ENCODE measurements around the gene IGF2BP2. TPM values are rescaled to one million over a fixed set of nuclear protein-coding genes. Genes with fewer than 3 reads are reported as not detected.

IGF2BP2 gene
- total and polyA plus RNA-seq, 8 donors: 4.0 to 303 (median 29.0) TPM

GRCh38 chr3:185605566-185605965, 219.3 kb downstream of the IGF2BP2 start:
- no peak for TF ChIP-seq POLR2A (IDR thresholded peaks at IDR 0.05)
- TF ChIP-seq POLR2AphosphoS5 (IDR thresholded peaks at IDR 0.05): no peak
- TF ChIP-seq CTCF (IDR thresholded peaks at IDR 0.05): no peak
- no peak for TF ChIP-seq EP300 (IDR thresholded peaks at IDR 0.05)
- no peak for DNase-seq
- no peaks in the 10 kb centered on the region for H3K27me3 ChIP-seq
- H3K4me1 ChIP-seq: no peaks in the 10 kb centered on the region
- peaks cover 63 to 100% (median 98%) of the 10 kb centered on the region in 4 donors for H3K36me3 ChIP-seq
- intact Hi-C loops (cut with DNase I; ENCODE audit: low total_unique reads): no loop called here
- H3K9me3 ChIP-seq: no peaks in the 10 kb centered on the region
- no peak overlapping the region for H3K4me3 ChIP-seq
- no peak overlapping the region for H3K27ac ChIP-seq

GRCh38 chr3:185595526-185595925, 229.3 kb downstream of the IGF2BP2 start:
- WGBS, 5 donors: 79 to 94% (median 90%) methylated on average over 4 of the region's 4 CpGs

GRCh38 chr3:185594073-185594472, 230.8 kb downstream of the IGF2BP2 start:
- DNase-seq: no peak
- Histone ChIP-seq H3K27ac (no peak overlapping the region), H3K27me3 (no peaks in the 10 kb centered on the region), H3K9me3 (no peaks in the 10 kb centered on the region), H3K4me1 (peaks cover 0 to 13% (median 6%) of the 10 kb centered on the region in 4 donors), H3K36me3 (peaks cover 6 to 90% (median 82%) of the 10 kb centered on the region in 4 donors), H3K4me3 (no peak overlapping the region)
- 70 to 81% (median 76%) methylated on average over 3 of the region's 3 CpGs for WGBS, 5 donors
- intact Hi-C loops (cut with DNase I; ENCODE audit: low total_unique reads): no loop called here
- TF ChIP-seq POLR2AphosphoS5 (IDR thresholded peaks at IDR 0.05) (no peak), POLR2A (IDR thresholded peaks at IDR 0.05) (no peak), CTCF (IDR thresholded peaks at IDR 0.05) (no peak), EP300 (IDR thresholded peaks at IDR 0.05) (no peak)

More at GRCh38 chr3:185595526-185595925, 229.3 kb downstream of the IGF2BP2 start:
- Histone ChIP-seq H3K9me3 (no peaks in the 10 kb centered on the region), H3K36me3 (peaks cover 8 to 94% (median 90%) of the 10 kb centered on the region in 4 donors), H3K27ac (no peak overlapping the region), H3K27me3 (no peaks in the 10 kb centered on the region), H3K4me1 (peaks cover 0 to 5% (median 0%) of the 10 kb centered on the region in 4 donors), H3K4me3 (no peak overlapping the region)
- intact Hi-C loops (cut with DNase I; ENCODE audit: low total_unique reads): no loop called here
- TF ChIP-seq CTCF (IDR thresholded peaks at IDR 0.05) (no peak), POLR2A (IDR thresholded peaks at IDR 0.05) (no peak), POLR2AphosphoS5 (IDR thresholded peaks at IDR 0.05) (no peak), EP300 (IDR thresholded peaks at IDR 0.05) (no peak)
- DNase-seq: no peak

Small RNAs within 50 kb of the gene (small RNA-seq; reads per million reads assigned to genes)
- 0 reads per million in 4 donors for gene AC133473.1
- gene MIR548AQ: 0 reads per million in 4 donors

Other genes starting within 250 kb of the IGF2BP2 start
- 100 to 1,000 TPM in 1 of 5 donors, 10 to 100 TPM in 3, 1 to 10 TPM in 1; 2.3 to 146 (median 17.1) TPM for gene SENP2, start 238.7 kb downstream of the IGF2BP2 start, total RNA-seq
- gene SENP2, start 238.7 kb downstream of the IGF2BP2 start, polyA plus RNA-seq: 10 to 100 TPM in 1 of 3 donors, 1 to 10 TPM in 2; 5.2 to 16.0 (median 8.7) TPM
- 100 to 1,000 TPM in 4 of 5 donors, 10 to 100 TPM in 1; 98.1 to 298 (median 208) TPM for gene TRA2B, start 113.0 kb upstream of the IGF2BP2 start, total RNA-seq
- 10 to 100 TPM; 55.8 to 59.6 (median 57.8) TPM for gene TRA2B, start 113.0 kb upstream of the IGF2BP2 start, polyA plus RNA-seq